Testis (tissue), 2 donors: Measurements from ENCODE around the gene EXOC3L1.

Experiments used
- POLR2A ChIP-seq: fragments of 450-650 bp; IDR thresholded peaks from one replicate; pipeline ENCODE4 v1.6.1; 2017; ENCODE audit warnings: antibody characterized with exemption, mild to moderate bottlenecking, moderate library complexity
- TF ChIP-seq, protein P1 (sequence below), 3 experiments: fragments of 450-650 bp in 2 of 3; fragments of 200-600 bp in 1 of 3; sonication (generic) in 1 of 3; IDR thresholded peaks; one replicate each; pipeline ENCODE4 v1.5.1; 2016 to 2019; ENCODE audit warnings: antibody characterized with exemption in 3 of 3, mild to moderate bottlenecking in 2 of 3, moderate library complexity in 1 of 3

DNA sequence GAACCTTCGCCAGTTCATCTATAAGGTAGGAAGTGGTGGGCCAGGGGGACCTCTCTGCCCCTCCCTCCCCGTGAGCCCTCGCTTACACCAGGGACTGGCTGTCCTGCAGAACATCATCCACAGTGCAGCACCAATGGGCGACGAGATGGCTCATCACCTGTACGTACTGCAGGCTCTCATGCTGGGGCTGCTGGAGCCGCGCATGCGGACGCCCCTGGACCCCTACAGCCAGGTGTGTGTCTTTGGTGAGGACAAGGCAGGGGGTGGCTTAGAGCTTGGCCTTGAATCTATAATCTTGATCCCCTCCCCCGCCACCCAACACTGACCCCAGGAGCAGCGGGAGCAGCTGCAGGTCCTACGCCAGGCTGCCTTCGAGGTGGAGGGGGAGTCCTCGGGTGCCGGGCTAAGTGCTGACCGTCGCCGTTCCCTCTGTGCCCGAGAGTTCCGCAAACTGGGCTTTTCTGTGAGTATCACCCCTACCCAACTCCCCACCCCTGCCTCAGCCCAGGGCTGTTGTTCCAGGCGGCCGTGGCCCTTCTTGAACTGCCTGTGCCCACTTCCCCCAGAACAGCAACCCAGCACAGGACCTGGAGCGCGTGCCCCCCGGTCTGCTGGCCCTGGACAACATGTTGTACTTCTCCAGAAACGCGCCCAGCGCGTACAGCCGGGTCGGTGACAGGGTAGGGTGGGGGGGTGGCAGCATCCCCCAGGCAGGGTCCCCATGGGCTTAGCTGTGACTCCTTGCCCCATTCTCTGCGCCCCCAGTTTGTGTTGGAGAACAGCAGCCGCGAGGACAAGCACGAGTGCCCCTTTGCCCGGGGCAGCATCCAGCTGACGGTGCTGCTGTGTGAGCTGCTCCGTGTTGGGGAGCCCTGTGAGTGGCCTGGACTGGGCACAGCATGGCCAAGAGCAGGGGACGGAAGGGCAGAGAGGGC is 11.7 kb upstream of the EXOC3L1 start:
- TF ChIP-seq, protein P1, sequence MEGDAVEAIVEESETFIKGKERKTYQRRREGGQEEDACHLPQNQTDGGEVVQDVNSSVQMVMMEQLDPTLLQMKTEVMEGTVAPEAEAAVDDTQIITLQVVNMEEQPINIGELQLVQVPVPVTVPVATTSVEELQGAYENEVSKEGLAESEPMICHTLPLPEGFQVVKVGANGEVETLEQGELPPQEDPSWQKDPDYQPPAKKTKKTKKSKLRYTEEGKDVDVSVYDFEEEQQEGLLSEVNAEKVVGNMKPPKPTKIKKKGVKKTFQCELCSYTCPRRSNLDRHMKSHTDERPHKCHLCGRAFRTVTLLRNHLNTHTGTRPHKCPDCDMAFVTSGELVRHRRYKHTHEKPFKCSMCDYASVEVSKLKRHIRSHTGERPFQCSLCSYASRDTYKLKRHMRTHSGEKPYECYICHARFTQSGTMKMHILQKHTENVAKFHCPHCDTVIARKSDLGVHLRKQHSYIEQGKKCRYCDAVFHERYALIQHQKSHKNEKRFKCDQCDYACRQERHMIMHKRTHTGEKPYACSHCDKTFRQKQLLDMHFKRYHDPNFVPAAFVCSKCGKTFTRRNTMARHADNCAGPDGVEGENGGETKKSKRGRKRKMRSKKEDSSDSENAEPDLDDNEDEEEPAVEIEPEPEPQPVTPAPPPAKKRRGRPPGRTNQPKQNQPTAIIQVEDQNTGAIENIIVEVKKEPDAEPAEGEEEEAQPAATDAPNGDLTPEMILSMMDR (IDR thresholded peaks at IDR 0.05): no peak
- no peak for TF ChIP-seq POLR2A
